Lower leg skin (tissue), 3 donors: ENCODE measurements around the gene ACSL3.

ENCODE experiments used
- CTCF ChIP-seq, 3 donors: fragments of 450-650 bp; IDR thresholded peaks; one replicate each; pipeline ENCODE4 v1.5.1; 2016; ENCODE audit warnings: antibody characterized with exemption in 3 of 3, mild to moderate bottlenecking in 3 of 3, moderate library complexity in 2 of 3
- POLR2A ChIP-seq, 2 donors: fragments of 450-650 bp; IDR thresholded peaks; one replicate each; pipeline ENCODE4 v1.6.1; 2016 to 2017; ENCODE audit warnings: antibody characterized with exemption in 2 of 2, mild to moderate bottlenecking in 1 of 2, moderate library complexity in 1 of 2

GRCh38 chr2:222862106-222862908 is 1.5 kb downstream of the ACSL3 start:
- TF ChIP-seq CTCF (IDR thresholded peaks at IDR 0.05) (no peak), POLR2A (IDR thresholded peaks at IDR 0.05) (no peak)
